LoVo (cell line): ENCODE results near the gene SEMA5A.

Experiments used
- DNase-seq: peaks from one replicate; pipeline ENCODE4 v3.0.0-alpha.2; 2016; ENCODE audit warnings: low spot score

Gene SEMA5A

DNA sequence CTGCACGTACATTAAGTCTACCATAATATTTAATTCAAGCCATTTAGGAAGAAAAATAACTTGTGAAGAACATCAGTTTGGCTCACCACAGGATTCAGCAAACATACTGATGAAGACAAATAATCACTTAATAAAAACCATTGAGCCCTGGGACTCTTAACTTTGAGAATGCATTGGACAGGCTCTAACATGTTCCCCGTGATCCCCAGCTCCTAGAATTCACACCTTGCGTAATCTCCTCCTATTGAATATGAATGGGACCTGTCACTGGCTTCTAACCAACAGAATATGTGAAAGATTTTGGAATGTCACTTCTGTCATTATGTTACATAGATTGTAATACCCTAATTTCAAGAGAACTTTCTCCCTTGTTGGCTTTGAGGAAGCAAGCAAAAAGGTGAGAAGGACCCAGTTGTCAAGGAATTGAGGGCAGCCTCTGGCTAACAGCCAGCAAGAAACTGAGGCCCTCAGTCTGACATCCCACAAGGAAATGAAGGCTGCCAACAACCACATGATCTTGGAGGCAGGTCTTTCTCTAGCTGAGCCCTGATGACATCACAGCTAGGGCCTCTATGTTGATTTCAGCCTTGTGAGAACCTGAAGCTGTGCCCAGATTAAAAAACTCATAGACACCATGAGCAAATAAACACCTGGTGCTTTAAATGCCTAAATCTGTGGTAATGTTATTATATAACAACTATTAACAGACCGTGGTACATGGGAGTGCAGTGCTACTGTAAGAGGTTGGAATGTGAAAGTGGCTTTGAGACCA, 433.2 kb downstream of the SEMA5A start:
- DNase-seq, result no peak

DNA sequence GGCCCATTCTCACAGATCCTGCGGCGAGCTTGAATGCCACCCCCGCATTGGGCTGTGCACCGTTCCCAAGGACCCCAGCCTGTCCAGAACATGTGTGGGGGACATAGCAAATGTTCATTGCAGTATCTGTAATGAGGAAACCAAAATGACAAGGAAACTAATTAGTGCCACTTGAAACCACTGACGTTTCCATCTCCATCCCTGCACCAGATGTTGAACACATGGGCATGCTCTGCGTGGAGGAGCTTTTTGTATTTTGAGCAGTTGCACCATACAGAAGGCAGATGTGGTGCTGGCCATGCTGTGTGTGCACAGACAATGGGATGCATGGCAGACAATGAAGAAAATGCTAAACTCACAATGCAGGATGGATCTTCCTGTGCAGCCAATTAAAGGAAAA, 437.7 kb downstream of the SEMA5A start:
- DNase-seq, result no peak

DNA sequence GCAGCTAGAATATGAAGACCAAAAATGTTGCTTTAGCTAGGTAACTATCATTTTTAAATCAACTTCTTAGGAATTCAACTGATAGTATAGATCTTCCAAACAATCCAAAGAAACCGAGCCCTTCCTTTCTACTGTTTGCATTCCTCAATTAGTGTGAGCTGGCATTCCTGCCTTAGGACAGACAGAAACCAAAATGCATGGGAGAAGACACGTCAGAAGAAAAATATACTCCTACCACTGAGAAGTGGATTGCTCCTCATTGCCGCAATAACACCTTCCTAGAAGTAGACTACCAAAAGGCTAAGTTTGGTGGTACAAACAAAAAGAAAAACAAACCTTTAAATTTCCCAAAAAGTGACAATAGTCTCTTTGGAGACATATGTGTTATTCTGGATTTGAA, 440.0 kb downstream of the SEMA5A start:
- no peak for DNase-seq

DNA sequence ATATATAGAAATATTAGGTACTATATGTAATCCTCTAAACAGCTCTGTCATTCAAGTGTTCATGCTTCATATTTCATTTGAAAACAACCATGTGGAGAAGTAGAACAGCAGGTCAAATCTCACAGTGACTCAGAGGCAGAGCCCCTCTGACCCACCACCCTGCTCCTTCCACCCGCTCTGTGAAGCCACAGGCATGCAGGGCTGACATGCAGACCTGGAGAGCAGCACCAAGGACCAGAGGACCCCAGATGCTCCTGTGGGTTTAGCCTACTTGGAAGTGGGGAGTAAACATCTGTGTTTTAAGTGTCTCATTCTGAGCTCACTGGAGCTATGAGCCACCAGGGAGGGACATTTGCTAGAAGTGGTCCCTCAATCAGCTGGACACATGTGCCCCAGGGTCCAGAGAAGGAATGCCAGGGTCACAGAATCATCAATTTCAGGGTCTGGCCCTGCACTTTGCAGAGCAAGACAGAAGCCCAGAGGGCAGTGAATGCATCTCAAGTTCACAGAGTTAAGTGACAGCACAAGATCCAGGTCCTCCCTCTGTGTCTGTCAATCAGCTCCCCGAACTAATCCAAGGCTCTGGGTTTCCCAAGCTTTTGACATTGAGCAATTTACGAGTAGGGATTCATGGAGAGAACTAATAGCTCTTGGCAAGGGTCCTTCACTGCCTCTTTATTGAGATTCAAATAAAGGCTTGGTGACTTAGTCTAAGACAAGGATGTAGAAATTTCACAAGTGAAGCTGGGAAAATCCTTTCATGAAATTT, 441.1 kb downstream of the SEMA5A start:
- no peak for DNase-seq

GRCh38 chr5:9103290-9103689, 442.6 kb downstream of the SEMA5A start:
- no peak for DNase-seq

DNA sequence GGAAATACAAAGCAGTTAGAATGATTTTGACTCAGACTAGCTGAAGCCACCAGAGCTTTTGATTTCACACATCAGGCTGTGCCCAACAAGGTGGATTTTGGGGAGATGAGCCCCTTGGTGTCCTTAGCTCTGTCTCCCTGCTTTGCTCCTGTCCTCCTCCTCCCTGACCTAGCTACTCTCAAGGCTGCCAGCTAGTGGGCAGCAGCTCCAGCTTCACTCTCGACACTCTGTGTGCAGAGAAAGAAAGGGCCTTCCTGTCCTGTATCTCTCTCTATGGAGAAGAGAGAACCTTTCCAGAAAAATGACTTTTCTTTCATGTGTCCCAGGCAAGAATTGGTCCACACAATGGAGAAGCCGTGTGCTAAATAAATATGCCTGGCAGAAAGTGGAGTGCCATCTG, 446.2 kb downstream of the SEMA5A start:
- no peak for DNase-seq

DNA sequence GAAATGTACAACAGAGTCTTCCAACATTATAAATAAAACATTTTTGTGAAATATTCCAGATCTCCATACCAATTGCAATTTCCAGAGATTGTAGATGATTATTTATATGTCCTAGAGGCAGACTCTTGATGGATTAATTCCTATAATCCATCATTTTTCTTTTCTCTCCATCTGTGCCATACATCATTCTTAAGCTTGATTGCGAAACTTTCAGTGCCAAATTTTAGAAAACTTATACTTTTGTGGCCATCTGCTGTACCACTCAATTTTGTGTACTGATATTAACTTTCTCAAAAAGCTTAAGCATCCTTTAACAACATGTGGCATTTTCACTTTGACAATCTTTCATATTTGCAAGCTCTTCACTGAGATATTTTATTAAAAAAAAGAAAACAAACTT, 446.9 kb downstream of the SEMA5A start:
- no peak for DNase-seq

DNA sequence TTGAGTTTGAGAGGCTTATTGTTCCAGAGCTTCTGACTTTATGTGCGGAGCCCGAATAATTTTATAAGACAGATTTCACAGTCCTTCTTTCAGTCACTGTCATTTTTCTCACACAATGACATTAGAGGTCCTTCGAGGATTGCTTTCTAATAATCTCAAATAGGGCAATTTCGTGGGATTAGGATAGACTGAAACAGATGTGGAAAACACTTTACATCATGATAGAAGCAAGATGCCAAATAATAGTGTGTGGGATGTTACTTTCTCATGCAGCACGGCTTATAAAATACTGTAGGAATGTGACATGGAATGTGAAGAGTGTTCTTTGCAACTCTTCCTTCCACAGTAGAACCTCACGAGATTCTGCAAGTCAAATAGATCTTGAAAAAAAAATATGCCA, 451.3 kb downstream of the SEMA5A start:
- DNase-seq, result no peak

DNA sequence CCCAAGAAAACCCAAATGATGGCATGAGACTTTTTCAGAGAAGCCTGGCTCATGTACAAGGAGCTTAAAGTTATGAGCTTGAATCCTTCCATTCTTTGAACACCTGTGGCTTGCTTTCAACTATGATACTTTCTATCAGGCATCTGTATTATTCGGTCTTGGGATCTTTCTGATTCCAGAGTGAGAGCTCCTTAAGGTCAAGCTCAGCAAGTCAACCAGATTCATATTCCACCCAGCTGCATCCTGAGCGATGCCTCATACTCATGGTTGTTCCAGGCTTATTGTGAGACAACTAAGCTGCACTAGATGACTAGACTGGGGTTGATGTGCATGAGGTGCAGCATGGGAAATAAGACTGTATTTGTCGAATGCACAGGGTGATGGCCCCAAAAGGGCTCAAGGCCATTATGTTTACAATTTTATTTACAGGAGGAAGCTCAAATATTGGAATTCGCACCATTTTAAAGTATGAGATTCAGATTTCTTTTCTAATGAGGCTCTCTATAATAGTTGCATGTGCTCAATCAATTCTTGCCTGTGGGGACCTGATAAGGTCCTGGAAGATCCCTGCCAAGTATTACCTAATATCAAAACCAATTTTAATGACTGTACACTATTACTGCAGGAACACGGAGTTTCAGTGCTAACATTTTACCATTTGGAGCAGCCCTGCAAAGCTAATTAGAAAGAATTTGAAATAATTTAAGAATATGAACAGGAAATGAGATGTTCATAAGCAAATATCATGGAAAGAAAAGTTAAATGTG, 453.8 kb downstream of the SEMA5A start:
- no peak for DNase-seq

GRCh38 chr5:9090381-9091026, 455.4 kb downstream of the SEMA5A start:
- DNase-seq, result no peak

DNA sequence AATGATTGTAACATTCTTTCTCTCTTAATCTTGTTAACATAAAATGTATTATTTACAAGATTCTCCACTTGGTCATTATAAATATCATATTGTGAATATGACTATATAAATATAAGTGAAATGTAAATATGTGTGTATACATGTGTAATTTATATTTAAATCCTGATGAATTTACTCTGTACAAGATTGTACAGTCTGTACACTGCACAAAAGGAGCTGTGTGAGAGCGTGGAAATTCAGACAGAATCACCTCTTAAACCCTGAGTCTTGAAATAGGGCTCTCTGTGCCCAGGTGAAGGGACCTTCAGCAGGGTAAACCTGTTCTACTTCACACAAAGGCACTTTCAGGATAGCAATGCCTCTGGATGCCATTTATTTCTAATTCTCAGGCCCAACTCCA, 456.0 kb downstream of the SEMA5A start:
- no peak for DNase-seq

DNA sequence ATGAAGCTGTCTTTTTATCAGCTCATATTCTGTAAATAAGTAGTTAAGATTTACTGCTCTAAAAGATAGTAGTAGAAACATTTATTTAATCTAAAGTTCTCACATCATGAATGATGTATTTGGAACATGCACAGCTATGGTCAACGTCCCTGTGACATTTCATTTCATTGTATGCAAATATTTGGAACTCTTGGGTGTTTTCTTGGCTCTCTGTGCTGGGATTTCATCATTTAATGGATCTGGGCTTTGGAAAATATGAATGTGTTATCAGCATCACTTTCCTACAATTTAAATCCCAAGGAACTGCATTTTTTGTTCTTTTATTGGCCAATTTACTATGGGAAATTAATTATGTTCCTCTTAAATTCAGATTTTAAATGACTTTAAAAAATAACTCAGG, 462.9 kb downstream of the SEMA5A start:
- DNase-seq, result no peak

DNA sequence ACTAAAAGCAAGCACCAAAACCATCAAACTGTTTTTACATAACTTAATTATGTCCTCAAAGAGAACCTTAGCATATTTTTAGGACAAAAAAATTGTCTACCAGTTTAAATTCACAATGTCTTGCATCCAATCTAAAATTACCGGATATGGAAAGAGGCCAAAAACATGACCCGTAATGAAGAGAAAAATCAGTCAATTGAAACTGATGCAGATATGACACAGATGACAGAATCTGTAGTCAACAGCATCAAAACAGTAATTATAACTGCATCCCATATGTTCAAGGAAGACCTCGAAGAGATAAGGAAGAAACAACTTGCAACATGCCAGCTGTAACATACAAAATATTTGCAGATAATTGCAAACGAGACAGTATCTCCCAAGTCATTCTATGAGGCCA, 473.2 kb downstream of the SEMA5A start:
- no peak for DNase-seq

GRCh38 chr5:9071524-9071923, 474.4 kb downstream of the SEMA5A start:
- DNase-seq, result no peak

DNA sequence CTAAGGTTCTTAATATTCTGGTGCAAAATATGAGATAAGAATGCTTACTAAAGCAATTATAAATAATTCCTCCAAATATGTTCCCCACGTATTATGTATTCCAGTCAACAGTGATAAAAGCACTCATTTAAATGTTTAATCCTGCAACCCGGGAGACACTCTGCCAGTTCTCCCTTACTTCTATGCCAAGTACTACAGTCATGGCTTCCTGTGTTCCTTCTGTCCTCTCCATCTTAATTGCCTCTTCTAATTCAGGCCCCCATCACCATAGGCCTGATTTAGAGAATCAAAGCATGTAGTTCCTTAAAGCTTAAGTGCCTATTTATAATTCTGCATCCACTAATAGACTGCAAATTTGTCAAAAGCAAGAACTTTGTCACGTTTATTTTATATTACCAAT, 474.8 kb downstream of the SEMA5A start:
- no peak for DNase-seq

DNA sequence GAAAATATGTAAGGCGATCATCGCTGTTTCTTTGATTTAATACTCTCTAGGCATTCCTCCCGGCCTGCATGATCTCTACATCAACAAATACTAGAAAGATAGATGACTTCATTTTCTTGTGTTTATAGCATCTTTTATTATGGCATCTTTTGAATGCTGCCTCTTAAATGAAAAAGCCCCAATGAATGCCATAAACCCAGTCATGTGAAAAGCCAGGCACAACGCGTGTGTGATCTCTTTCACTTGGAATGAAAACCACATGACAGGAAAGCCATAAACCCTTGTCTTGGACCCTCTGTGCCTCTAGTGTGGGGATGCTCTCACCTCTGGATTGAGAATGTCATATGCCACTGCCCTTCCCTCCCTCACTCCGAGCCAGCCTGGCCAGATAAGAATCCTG, 476.2 kb downstream of the SEMA5A start:
- no peak for DNase-seq

- no peak for DNase-seq
These were observed 478.7 kb downstream of the SEMA5A start for GRCh38 chr5:9067154-9067553.

DNA sequence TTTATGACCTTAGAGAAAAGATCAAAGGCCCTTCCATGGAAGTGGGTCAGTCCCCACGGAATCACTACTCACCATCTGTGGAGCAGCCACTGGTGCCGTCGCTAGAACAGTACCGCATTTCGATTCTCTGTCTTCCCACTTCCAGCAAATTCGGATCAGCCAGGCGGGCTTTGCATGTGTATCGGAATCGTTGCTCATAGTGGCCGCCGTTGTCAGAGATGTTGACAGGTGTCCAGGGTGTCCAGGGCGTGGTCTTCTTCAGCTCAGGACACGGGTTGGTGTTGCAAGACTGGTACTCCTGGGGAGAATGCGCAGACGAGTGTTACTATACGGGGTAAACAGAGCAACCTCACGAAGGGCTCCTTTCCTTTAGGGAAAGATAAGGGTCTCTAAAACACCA, 479.5 kb downstream of the SEMA5A start:
- DNase-seq, result no peak

DNA sequence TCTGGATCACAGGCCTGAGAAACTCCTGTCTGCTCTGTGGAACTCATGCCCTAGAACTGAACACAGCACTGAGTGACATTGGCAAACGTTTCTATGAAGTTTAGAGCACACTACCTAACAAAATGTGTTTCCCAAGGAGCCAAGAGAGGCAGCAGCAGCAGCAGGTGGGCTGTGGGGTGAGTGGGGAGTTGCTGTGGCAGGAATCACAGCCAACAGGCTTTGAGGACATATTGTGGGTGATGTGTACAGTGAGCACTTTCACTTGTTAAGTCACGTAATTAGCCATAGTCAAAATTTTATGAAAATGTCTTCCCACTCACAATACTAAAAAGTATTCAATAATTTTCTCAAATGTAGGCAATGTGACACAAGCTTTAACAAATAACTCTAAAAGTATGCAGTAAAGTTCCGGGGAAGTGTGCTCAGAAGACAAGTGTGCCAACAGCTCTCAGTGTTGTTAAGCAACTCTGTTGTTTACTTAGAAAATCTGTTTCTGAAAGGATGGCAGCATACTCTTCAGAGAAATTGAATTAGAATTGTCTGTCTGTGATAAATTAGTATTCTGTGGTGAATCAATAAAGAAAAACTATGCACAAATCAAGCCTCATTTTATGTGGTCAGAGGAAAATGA, 482.1 kb downstream of the SEMA5A start:
- no peak for DNase-seq

GRCh38 chr5:9062873-9063272, 483.0 kb downstream of the SEMA5A start:
- no peak for DNase-seq

- peak; percentile 33 for DNase-seq
These were observed 485.8 kb downstream of the SEMA5A start for GRCh38 chr5:9059920-9060691.
